ENCODE results near the gene CACNA2D3.

GRCh38 chr3:54900838-54901591 is 778.7 kb downstream of the CACNA2D3 start:
- TF ChIP-seq EZH2 (IDR thresholded peaks at IDR 0.05), result no peak
- no peak for TF ChIP-seq POLR2AphosphoS5 (IDR thresholded peaks at IDR 0.05; ENCODE audit: borderline replicate concordance, low read depth, low read length)
